WTC11 (cell line): ENCODE results near the gene ELMO3. TPM values are rescaled to one million over a fixed set of nuclear protein-coding genes. Genes with fewer than 3 reads are reported as not detected.

Experiments used
- ATAC-seq: fragments of 200-7000 bp; cut with Tn5 transposase; 2 replicates; pipeline ENCODE4 v1.10.0; 2021; ENCODE audit warnings: mild to moderate bottlenecking, moderate library complexity
- CTCF ChIA-PET: fragments of 300-600 bp; sonication (Branson Sonifier 250); formaldehyde crosslinking; loops from one replicate; lab custom pipeline; 2021; ENCODE audit warnings: antibody characterized with exemption; lab: Charles Lee
- POLR2A ChIA-PET: fragments of 350-600 bp; sonication (Branson Sonifier 250); formaldehyde crosslinking; loops from one replicate; lab custom pipeline; 2021; ENCODE audit warnings: antibody characterized with exemption; lab: Charles Lee
- DNase-seq: peaks from one replicate; pipeline ENCODE4 v3.0.0; 2021; ENCODE audit warnings: low spot score
- H3K27ac Mint-ChIP-seq: 2 replicates; pipeline ENCODE4 v1.8.0; 2021; ENCODE audit warnings: mixed read lengths
- H3K27me3 Mint-ChIP-seq: 2 replicates; pipeline ENCODE4 v1.8.0; 2021; ENCODE audit warnings: low read depth, mild to moderate bottlenecking, moderate library complexity, mixed read lengths
- H3K36me3 Mint-ChIP-seq: 2 replicates; pipeline ENCODE4 v1.8.0; 2021; ENCODE audit warnings: mixed read lengths
- H3K4me1 Mint-ChIP-seq: 2 replicates; pipeline ENCODE4 v1.8.0; 2022; ENCODE audit warnings: mixed read lengths
- H3K4me3 Mint-ChIP-seq: 2 replicates; pipeline ENCODE4 v1.8.0; 2021; ENCODE audit warnings: mild to moderate bottlenecking, moderate library complexity, mixed read lengths
- H3K9me3 Mint-ChIP-seq: 2 replicates; pipeline ENCODE4 v1.8.0; 2021; ENCODE audit warnings: mixed read lengths
- ELF4 ChIP-seq: sonication (generic); formaldehyde crosslinking; IDR thresholded peaks from 2 replicates; pipeline ENCODE4 v1.8.1; 2022; ENCODE audit warnings: low read depth, mild to moderate bottlenecking, moderate library complexity, missing genetic modification reagents
- EMX1 ChIP-seq: fragments of 250-450 bp; sonication (Bioruptor Pico); IDR thresholded peaks from 2 replicates; pipeline ENCODE4 v1.8.0; 2021; ENCODE audit warnings: mild to moderate bottlenecking
- GABPB1 ChIP-seq: sonication (generic); formaldehyde crosslinking; IDR thresholded peaks from 2 replicates; pipeline ENCODE4 v1.8.1; 2023; ENCODE audit warnings: mild to moderate bottlenecking, missing genetic modification reagents
- HMGA2 ChIP-seq: fragments of 250-450 bp; sonication (Bioruptor Pico); IDR thresholded peaks from 2 replicates; pipeline ENCODE4 v1.4.0; 2021; ENCODE audit warnings: mild to moderate bottlenecking, moderate library complexity
- JAZF1 ChIP-seq: fragments of 250-450 bp; sonication (Bioruptor Pico); IDR thresholded peaks from 2 replicates; pipeline ENCODE4 v1.9.0; 2021; ENCODE audit warnings: moderate library complexity, mild to moderate bottlenecking, inconsistent platforms
- NFYB ChIP-seq: sonication (generic); formaldehyde crosslinking; conservative IDR thresholded peaks from 2 replicates; pipeline ENCODE4 v1.8.0; 2022; ENCODE audit warnings: low read depth, missing genetic modification reagents
- SP1 ChIP-seq: sonication (generic); formaldehyde crosslinking; conservative IDR thresholded peaks from 2 replicates; pipeline ENCODE4 v1.8.1; 2022; ENCODE audit warnings: missing genetic modification reagents
- TEAD4 ChIP-seq: sonication (generic); formaldehyde crosslinking; IDR thresholded peaks from 2 replicates; pipeline ENCODE4 v1.8.0; 2022; ENCODE audit warnings: mild to moderate bottlenecking, missing genetic modification reagents
- TP53 ChIP-seq: sonication (generic); formaldehyde crosslinking; IDR thresholded peaks from 2 replicates; pipeline ENCODE4 v1.8.1; 2023; ENCODE audit warnings: mild to moderate bottlenecking, missing genetic modification reagents
- ZNF121 ChIP-seq: sonication (generic); formaldehyde crosslinking; IDR thresholded peaks from 2 replicates; pipeline ENCODE4 v1.8.0; 2023; ENCODE audit warnings: missing genetic modification reagents
- ZNF219 ChIP-seq: sonication (generic); formaldehyde crosslinking; IDR thresholded peaks from 2 replicates; pipeline ENCODE4 v1.8.0; 2023; ENCODE audit warnings: missing genetic modification reagents, mild to moderate bottlenecking, borderline replicate concordance
- ZNF232 ChIP-seq: sonication (generic); formaldehyde crosslinking; IDR thresholded peaks from 2 replicates; pipeline ENCODE4 v1.8.0; 2022; ENCODE audit warnings: mild to moderate bottlenecking, missing genetic modification reagents
- ZNF263 ChIP-seq: sonication (generic); formaldehyde crosslinking; IDR thresholded peaks from 2 replicates; pipeline ENCODE4 v1.8.1; 2022; ENCODE audit warnings: low read depth, mild to moderate bottlenecking, moderate library complexity, missing genetic modification reagents
- ZNF396 ChIP-seq: fragments of 250-450 bp; sonication (Bioruptor Pico); IDR thresholded peaks from 2 replicates; pipeline ENCODE4 v1.8.0; 2021; ENCODE audit warnings: mild to moderate bottlenecking, moderate library complexity, borderline replicate concordance
- ZNF416 ChIP-seq: fragments of 250-450 bp; sonication (Bioruptor Pico); IDR thresholded peaks from 2 replicates; pipeline ENCODE4 v1.9.0; 2021; ENCODE audit warnings: mild to moderate bottlenecking, inconsistent platforms
- ZNF423 ChIP-seq: fragments of 250-450 bp; sonication (Bioruptor Pico); IDR thresholded peaks from 2 replicates; pipeline ENCODE4 v2.1.2; 2022; ENCODE audit warnings: mild to moderate bottlenecking, moderate library complexity
- total RNA-seq: library from RNA; stranded (reverse); gene quantifications from 3 replicates; pipeline ENCODE4 v1.2.3, GENCODE V29; 2021
- TF ChIP-seq, protein P1 (sequence below): fragments of 250-450 bp; sonication (Bioruptor Pico); conservative IDR thresholded peaks from 2 replicates; pipeline ENCODE4 v1.9.0; 2021; ENCODE audit warnings: mild to moderate bottlenecking
- TF ChIP-seq, protein P2 (sequence below): sonication (generic); formaldehyde crosslinking; IDR thresholded peaks from 2 replicates; pipeline ENCODE4 v1.8.1; 2023; ENCODE audit warnings: mild to moderate bottlenecking, missing genetic modification reagents
- TF ChIP-seq, protein P3 (sequence below): sonication (generic); formaldehyde crosslinking; IDR thresholded peaks from 2 replicates; pipeline ENCODE4 v1.8.0; 2022; ENCODE audit warnings: mild to moderate bottlenecking, missing genetic modification reagents
- TF ChIP-seq, protein P4 (sequence below): fragments of 200-600 bp; IDR thresholded peaks from 2 replicates; pipeline ENCODE4 v1.8.0; 2022; ENCODE audit warnings: antibody characterized with exemption
- TF ChIP-seq, protein P5 (sequence below): sonication (generic); formaldehyde crosslinking; IDR thresholded peaks from 2 replicates; pipeline ENCODE4 v1.8.0; 2022; ENCODE audit warnings: mild to moderate bottlenecking, missing genetic modification reagents
- TF ChIP-seq, protein P6 (sequence below): fragments of 250-450 bp; sonication (Bioruptor Pico); IDR thresholded peaks from 2 replicates; pipeline ENCODE4 v2.1.2; 2022; ENCODE audit warnings: mild to moderate bottlenecking, moderate library complexity
- TF ChIP-seq, protein P7 (sequence below): sonication (generic); formaldehyde crosslinking; conservative IDR thresholded peaks from 2 replicates; pipeline ENCODE4 v1.8.1; 2023; ENCODE audit warnings: mild to moderate bottlenecking, low read depth, missing genetic modification reagents, moderate library complexity
- TF ChIP-seq, protein P8 (sequence below): sonication (generic); formaldehyde crosslinking; IDR thresholded peaks from 2 replicates; pipeline ENCODE4 v1.8.1; 2022; ENCODE audit warnings: low read depth, mild to moderate bottlenecking, moderate library complexity, missing genetic modification reagents, borderline replicate concordance

ELMO3 gene
- total RNA-seq, 1 experiment from 2014 or later: 13.6 TPM

DNA sequence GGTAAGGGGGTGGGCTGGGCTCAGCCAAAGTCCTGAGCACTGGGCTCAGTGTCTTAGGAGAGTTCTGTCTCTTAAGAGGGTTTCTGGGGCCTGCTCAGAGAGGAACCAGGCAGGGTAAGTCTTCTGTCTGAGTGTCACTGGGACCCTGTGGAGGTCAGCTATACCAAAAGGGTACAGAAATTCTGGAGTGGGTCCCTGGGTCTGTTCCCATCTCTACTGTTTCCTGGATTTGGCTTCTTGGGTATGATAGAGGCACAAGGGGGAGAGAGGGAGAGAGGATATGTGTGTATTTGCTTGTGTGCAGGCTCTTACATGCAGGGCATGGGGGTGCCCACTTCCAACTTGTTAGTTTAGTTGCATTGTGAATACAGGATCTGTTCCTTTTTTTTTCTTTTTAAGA, 5.4 kb upstream of the ELMO3 start:
- Mint-ChIP-seq H3K9me3 (no peaks in the 10 kb centered on the region), H3K27ac (no peak overlapping the region), H3K27me3 (no peaks in the 10 kb centered on the region), H3K4me1 (peaks cover 28% of the 10 kb centered on the region), H3K4me3 (peak overlapping the region; percentile 87), H3K36me3 (peaks cover 36% of the 10 kb centered on the region)
- ChIA-PET CTCF (interaction anchor here (1.3 to 1.5 kb wide), 2 partner anchors 34 to 42 kb away, joined by 3 to 4 read pairs; partner anchors contain the start of genes B3GNT9 and TMEM208), POLR2A (no interaction called here)
- ATAC-seq (no peak), DNase-seq (no peak)
- TF ChIP-seq, protein P1, sequence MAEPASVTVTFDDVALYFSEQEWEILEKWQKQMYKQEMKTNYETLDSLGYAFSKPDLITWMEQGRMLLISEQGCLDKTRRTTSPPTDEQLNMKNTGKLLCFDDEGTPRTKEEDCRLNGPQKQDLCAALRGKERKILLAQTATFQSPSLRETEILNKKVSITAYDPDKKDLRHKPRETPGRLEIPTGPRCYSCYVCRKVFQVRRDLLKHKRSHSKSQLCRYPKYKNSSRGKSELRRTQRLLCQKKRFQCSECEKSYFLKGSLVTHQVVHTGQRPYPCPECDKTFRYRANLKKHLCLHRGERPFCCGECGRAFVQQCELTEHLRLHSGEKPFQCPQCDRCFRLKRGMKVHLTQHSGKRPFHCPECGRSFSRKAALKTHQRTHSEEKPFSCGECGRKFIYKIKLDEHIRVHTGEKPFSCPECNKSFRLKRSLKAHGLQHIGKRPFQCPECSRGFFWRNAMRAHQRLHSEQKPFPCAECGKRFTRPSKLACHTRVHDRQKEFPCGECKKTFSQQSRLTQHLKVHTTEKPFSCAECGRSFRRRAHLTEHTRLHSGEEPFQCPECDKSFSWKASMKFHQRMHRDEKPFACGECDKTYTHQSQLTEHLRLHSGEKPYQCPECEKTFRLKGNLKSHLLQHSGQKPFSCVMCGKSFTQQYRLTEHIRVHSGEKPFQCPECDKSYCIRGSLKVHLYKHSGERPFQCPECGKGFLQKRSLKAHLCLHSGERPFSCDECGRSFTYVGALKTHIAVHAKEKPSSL (CRISPR knock-in tag): no peak
- TF ChIP-seq ZNF263 (no peak), HMGA2 (no peak), TP53 (CRISPR knock-in tag) (no peak)
- TF ChIP-seq, protein P2, sequence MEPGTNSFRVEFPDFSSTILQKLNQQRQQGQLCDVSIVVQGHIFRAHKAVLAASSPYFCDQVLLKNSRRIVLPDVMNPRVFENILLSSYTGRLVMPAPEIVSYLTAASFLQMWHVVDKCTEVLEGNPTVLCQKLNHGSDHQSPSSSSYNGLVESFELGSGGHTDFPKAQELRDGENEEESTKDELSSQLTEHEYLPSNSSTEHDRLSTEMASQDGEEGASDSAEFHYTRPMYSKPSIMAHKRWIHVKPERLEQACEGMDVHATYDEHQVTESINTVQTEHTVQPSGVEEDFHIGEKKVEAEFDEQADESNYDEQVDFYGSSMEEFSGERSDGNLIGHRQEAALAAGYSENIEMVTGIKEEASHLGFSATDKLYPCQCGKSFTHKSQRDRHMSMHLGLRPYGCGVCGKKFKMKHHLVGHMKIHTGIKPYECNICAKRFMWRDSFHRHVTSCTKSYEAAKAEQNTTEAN (CRISPR knock-in tag): no peak
- TF ChIP-seq, protein P3, sequence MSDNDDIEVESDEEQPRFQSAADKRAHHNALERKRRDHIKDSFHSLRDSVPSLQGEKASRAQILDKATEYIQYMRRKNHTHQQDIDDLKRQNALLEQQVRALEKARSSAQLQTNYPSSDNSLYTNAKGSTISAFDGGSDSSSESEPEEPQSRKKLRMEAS: no peak

DNA sequence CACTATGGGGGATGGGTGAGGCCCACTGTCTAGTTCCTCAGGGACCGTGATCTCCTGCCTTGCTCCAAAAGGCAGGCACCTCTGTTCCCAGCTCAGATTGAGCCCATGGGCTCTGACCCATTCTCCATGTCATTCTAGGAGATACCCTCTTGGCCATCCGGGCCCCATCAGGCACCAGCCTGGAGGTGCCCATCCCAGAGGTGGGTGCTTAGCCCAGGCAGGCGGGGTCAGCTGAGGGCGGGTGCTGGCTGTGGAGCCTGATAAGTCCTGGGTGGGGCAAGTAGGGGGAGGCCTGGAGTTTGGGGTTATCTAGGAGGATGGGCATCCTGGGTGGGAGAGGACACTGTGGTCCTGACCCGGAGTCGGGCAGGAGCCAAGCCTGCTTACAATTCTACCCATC, 4.7 kb upstream of the ELMO3 start:
- peaks cover 29% of the 10 kb centered on the region for H3K4me1 Mint-ChIP-seq
- TF ChIP-seq, protein P4, sequence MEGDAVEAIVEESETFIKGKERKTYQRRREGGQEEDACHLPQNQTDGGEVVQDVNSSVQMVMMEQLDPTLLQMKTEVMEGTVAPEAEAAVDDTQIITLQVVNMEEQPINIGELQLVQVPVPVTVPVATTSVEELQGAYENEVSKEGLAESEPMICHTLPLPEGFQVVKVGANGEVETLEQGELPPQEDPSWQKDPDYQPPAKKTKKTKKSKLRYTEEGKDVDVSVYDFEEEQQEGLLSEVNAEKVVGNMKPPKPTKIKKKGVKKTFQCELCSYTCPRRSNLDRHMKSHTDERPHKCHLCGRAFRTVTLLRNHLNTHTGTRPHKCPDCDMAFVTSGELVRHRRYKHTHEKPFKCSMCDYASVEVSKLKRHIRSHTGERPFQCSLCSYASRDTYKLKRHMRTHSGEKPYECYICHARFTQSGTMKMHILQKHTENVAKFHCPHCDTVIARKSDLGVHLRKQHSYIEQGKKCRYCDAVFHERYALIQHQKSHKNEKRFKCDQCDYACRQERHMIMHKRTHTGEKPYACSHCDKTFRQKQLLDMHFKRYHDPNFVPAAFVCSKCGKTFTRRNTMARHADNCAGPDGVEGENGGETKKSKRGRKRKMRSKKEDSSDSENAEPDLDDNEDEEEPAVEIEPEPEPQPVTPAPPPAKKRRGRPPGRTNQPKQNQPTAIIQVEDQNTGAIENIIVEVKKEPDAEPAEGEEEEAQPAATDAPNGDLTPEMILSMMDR: no peak
- TF ChIP-seq, protein P5, sequence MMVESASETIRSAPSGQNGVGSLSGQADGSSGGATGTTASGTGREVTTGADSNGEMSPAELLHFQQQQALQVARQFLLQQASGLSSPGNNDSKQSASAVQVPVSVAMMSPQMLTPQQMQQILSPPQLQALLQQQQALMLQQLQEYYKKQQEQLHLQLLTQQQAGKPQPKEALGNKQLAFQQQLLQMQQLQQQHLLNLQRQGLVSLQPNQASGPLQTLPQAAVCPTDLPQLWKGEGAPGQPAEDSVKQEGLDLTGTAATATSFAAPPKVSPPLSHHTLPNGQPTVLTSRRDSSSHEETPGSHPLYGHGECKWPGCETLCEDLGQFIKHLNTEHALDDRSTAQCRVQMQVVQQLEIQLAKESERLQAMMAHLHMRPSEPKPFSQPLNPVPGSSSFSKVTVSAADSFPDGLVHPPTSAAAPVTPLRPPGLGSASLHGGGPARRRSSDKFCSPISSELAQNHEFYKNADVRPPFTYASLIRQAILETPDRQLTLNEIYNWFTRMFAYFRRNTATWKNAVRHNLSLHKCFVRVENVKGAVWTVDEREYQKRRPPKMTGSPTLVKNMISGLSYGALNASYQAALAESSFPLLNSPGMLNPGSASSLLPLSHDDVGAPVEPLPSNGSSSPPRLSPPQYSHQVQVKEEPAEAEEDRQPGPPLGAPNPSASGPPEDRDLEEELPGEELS (CRISPR knock-in tag): no peak
- no peak for TF ChIP-seq TP53 (CRISPR knock-in tag)
- no peak for TF ChIP-seq NFYB (CRISPR knock-in tag)
- no peak for TF ChIP-seq JAZF1
- TF ChIP-seq TEAD4: no peak
- TF ChIP-seq GABPB1 (CRISPR knock-in tag): no peak
- TF ChIP-seq EMX1: no peak
- TF ChIP-seq, protein P6, sequence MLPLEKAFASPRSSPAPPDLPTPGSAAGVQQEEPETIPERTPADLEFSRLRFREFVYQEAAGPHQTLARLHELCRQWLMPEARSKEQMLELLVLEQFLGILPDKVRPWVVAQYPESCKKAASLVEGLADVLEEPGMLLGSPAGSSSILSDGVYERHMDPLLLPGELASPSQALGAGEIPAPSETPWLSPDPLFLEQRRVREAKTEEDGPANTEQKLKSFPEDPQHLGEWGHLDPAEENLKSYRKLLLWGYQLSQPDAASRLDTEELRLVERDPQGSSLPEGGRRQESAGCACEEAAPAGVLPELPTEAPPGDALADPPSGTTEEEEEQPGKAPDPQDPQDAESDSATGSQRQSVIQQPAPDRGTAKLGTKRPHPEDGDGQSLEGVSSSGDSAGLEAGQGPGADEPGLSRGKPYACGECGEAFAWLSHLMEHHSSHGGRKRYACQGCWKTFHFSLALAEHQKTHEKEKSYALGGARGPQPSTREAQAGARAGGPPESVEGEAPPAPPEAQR (CRISPR knock-in tag): no peak
- TF ChIP-seq ELF4 (CRISPR knock-in tag): no peak
- TF ChIP-seq, protein P7, sequence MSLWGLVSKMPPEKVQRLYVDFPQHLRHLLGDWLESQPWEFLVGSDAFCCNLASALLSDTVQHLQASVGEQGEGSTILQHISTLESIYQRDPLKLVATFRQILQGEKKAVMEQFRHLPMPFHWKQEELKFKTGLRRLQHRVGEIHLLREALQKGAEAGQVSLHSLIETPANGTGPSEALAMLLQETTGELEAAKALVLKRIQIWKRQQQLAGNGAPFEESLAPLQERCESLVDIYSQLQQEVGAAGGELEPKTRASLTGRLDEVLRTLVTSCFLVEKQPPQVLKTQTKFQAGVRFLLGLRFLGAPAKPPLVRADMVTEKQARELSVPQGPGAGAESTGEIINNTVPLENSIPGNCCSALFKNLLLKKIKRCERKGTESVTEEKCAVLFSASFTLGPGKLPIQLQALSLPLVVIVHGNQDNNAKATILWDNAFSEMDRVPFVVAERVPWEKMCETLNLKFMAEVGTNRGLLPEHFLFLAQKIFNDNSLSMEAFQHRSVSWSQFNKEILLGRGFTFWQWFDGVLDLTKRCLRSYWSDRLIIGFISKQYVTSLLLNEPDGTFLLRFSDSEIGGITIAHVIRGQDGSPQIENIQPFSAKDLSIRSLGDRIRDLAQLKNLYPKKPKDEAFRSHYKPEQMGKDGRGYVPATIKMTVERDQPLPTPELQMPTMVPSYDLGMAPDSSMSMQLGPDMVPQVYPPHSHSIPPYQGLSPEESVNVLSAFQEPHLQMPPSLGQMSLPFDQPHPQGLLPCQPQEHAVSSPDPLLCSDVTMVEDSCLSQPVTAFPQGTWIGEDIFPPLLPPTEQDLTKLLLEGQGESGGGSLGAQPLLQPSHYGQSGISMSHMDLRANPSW (CRISPR knock-in tag): no peak
- no peak for TF ChIP-seq ZNF219 (CRISPR knock-in tag)
- TF ChIP-seq ZNF232 (CRISPR knock-in tag): no peak
- no peak for TF ChIP-seq ZNF416
- TF ChIP-seq ZNF396: no peak
- TF ChIP-seq, protein P8, sequence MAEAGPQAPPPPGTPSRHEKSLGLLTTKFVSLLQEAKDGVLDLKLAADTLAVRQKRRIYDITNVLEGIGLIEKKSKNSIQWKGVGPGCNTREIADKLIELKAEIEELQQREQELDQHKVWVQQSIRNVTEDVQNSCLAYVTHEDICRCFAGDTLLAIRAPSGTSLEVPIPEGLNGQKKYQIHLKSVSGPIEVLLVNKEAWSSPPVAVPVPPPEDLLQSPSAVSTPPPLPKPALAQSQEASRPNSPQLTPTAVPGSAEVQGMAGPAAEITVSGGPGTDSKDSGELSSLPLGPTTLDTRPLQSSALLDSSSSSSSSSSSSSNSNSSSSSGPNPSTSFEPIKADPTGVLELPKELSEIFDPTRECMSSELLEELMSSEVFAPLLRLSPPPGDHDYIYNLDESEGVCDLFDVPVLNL (CRISPR knock-in tag): no peak
- TF ChIP-seq HMGA2: no peak
- no peak for TF ChIP-seq ZNF423
- TF ChIP-seq SP1 (CRISPR knock-in tag): no peak
- no peak for TF ChIP-seq ZNF121 (CRISPR knock-in tag)

More for the DNA sequence above, 4.7 kb upstream of the ELMO3 start:
- H3K4me3 Mint-ChIP-seq: peak overlapping the region; percentile 87
- no peaks in the 10 kb centered on the region for H3K27me3 Mint-ChIP-seq
- ChIA-PET CTCF (no interaction called here), POLR2A (no interaction called here)
- no peak overlapping the region for H3K27ac Mint-ChIP-seq
- H3K36me3 Mint-ChIP-seq: peaks cover 36% of the 10 kb centered on the region
- no peaks in the 10 kb centered on the region for H3K9me3 Mint-ChIP-seq
- DNase-seq (no peak), ATAC-seq (no peak)
